Osteocyte (in vitro differentiated cells): ENCODE measurements around the gene WSCD1. TPM values are rescaled to one million over a fixed set of nuclear protein-coding genes. Genes with fewer than 3 reads are reported as not detected.

ENCODE experiments used
- DNase-seq: peaks from one replicate; pipeline ENCODE4 v3.0.0; 2021; ENCODE audit warnings: mixed read lengths; ENCODE audit not compliant: unreplicated experiment; ENCODE audit errors: extremely low spot score
- H3K27ac Mint-ChIP-seq: one replicate; pipeline ENCODE4 v1.8.0; 2021; ENCODE audit warnings: mild to moderate bottlenecking, mixed read lengths; ENCODE audit not compliant: unreplicated experiment
- H3K27me3 Mint-ChIP-seq: one replicate; pipeline ENCODE4 v1.8.0; 2021; ENCODE audit warnings: mixed read lengths; ENCODE audit not compliant: unreplicated experiment
- H3K36me3 Mint-ChIP-seq: one replicate; pipeline ENCODE4 v1.8.0; 2021; ENCODE audit warnings: mixed read lengths; ENCODE audit not compliant: unreplicated experiment
- H3K4me1 Mint-ChIP-seq: one replicate; pipeline ENCODE4 v1.8.0; 2021; ENCODE audit warnings: mixed read lengths; ENCODE audit not compliant: unreplicated experiment
- H3K4me3 Mint-ChIP-seq: one replicate; pipeline ENCODE4 v1.8.0; 2021; ENCODE audit warnings: mild to moderate bottlenecking, moderate library complexity, mixed read lengths; ENCODE audit not compliant: unreplicated experiment
- H3K9me3 Mint-ChIP-seq: one replicate; pipeline ENCODE4 v1.8.0; 2021; ENCODE audit warnings: mixed read lengths; ENCODE audit not compliant: unreplicated experiment
- CTCF ChIP-seq: fragments of 200-600 bp; sonication (generic); IDR thresholded peaks from 2 replicates; pipeline ENCODE4 v1.5.0; 2021; ENCODE audit warnings: antibody characterized with exemption, mild to moderate bottlenecking, moderate library complexity
- total RNA-seq: library from RNA; stranded (reverse); gene quantifications from 2 replicates; pipeline ENCODE4 v1.2.1, GENCODE V29; 2021

The WSCD1 gene
- total RNA-seq, 1 donor from 2014 or later: 3.8 TPM

GRCh38 chr17:6072157-6072556 is 2.0 kb downstream of the WSCD1 start:
- Mint-ChIP-seq H3K27me3 (peaks cover 16% of the 10 kb centered on the region), H3K27ac (no peak overlapping the region), H3K36me3 (no peaks in the 10 kb centered on the region), H3K9me3 (no peaks in the 10 kb centered on the region), H3K4me1 (peaks cover 13% of the 10 kb centered on the region), H3K4me3 (no peak overlapping the region)
- no peak for TF ChIP-seq CTCF
- no peak for DNase-seq

- Mint-ChIP-seq H3K27me3 (peaks cover 13% of the 10 kb centered on the region), H3K4me3 (no peak overlapping the region), H3K36me3 (no peaks in the 10 kb centered on the region), H3K27ac (no peak overlapping the region), H3K9me3 (no peaks in the 10 kb centered on the region), H3K4me1 (peaks cover 13% of the 10 kb centered on the region)
- no peak for TF ChIP-seq CTCF
- DNase-seq: no peak
Observed at GRCh38 chr17:6072611-6073010, 2.4 kb downstream of the WSCD1 start.

GRCh38 chr17:6073620-6074019 is 3.4 kb downstream of the WSCD1 start:
- Mint-ChIP-seq H3K27me3 (peaks cover 13% of the 10 kb centered on the region), H3K9me3 (no peaks in the 10 kb centered on the region), H3K4me1 (peaks cover 13% of the 10 kb centered on the region), H3K4me3 (no peak overlapping the region), H3K36me3 (no peaks in the 10 kb centered on the region), H3K27ac (no peak overlapping the region)
- no peak for DNase-seq
- no peak for TF ChIP-seq CTCF

- Mint-ChIP-seq H3K36me3 (no peaks in the 10 kb centered on the region), H3K27me3 (no peaks in the 10 kb centered on the region), H3K4me1 (peaks cover 5% of the 10 kb centered on the region), H3K4me3 (no peak overlapping the region), H3K27ac (no peak overlapping the region), H3K9me3 (no peaks in the 10 kb centered on the region)
- TF ChIP-seq CTCF: no peak
- DNase-seq: no peak
Observed at GRCh38 chr17:6075050-6075449, 4.9 kb downstream of the WSCD1 start.

GRCh38 chr17:6075845-6076244 is 5.7 kb downstream of the WSCD1 start:
- Mint-ChIP-seq H3K27ac (no peak overlapping the region), H3K4me3 (no peak overlapping the region), H3K27me3 (no peaks in the 10 kb centered on the region)

More at GRCh38 chr17:6075845-6076244, 5.7 kb downstream of the WSCD1 start:
- no peak for TF ChIP-seq CTCF
- Mint-ChIP-seq H3K36me3 (no peaks in the 10 kb centered on the region), H3K4me1 (peaks cover 5% of the 10 kb centered on the region), H3K9me3 (no peaks in the 10 kb centered on the region)
- no peak for DNase-seq
